HPDE6-E6E7 (cell line): ENCODE data around the gene MYH6.
A peak's percentile ranks its signal among the peaks of the same experiment; 100 is the strongest.

Source experiments
- DNase-seq: peaks from one replicate; pipeline ENCODE4 v3.0.0; 2011; ENCODE audit warnings: missing footprints; ENCODE audit errors: extremely low spot score

The MYH6 gene

DNA sequence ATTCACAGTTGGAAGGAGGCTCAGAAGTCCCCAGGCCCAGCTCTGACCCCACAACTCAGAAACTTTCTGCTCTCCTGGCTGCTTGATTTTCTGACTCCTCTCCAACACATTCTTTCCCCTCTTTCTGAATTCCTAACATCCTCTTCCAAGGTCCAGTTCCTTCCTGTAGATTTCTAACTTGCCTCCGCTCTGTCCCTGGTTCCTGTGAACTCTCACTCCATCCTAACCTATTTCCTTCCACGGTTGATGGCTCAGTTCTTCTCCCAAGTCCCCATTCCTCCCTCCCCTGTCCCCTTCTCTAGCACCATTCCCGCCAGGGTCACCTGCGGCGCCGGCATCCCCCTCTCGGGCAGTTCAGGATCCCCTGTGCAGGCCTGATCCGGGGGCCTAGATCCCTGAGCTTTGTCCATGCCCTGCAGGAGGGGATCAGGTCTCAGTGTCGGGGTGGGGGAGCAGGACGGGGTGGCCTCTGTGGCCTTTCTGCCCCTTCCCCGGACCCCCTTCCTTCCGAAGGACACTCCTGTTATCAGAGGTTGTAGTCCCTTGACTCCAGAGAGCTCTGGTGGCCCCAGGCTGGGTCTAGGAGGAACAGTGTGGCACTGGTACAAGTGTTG, 49.4 kb downstream of the MYH6 start:
- no peak for DNase-seq

DNA sequence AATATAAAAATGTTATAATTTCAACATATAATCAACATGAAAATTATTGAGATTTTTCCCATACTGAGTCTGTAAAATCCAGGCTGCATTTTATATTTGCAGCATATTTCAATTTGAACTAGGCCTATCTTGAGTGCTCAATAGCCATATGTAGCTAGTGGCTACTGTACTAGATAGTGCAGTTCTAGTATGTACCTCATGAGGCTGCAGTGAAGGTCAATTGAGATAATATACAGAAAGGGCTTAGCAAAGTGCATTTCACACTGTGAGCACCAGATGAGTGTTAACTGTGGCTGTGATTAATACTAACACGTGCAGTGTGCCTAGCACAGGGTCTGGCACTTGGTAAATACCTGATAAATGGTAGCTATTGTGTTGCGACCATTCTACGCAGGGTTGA, 50.0 kb downstream of the MYH6 start:
- DNase-seq, result no peak

DNA sequence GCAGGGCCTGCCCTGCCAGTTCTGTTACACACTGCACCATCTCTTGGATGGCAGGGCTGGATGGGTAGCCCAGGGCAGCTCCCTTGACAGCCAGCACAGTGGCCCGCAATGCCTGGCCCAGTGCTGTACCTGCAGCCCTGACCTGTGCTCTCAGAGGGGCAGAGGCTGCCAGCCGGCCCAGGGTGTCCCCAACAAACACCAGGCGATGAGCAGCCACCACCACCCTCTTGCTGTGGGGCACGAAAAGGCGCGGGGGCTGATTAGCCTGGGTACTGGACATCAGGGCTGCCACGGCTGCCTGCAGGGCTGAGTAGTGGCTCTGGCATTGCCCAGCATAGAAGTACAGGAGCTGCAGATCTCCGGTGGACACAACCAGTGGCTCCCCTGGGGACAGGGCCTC, 50.8 kb downstream of the MYH6 start:
- no peak for DNase-seq

DNA sequence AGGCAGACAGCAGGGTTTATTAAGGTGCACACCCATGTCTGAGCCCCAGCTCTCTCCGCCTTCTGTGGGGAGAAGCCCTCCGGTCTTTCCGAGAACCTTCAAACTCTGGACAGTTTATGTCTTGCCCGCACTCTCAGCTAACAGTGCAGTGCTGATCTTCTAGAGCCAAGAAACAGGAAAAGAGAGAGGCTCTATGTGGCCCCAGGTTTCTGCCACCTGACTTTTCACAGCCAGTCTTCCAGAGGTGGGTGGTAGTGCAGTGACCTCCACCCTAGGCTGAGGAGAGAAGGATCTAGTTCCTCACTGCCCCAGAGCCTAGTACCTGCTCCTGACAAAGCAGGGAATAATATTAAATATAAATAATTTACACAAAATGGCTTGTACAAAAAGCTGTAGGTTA, 51.4 kb downstream of the MYH6 start:
- no peak for DNase-seq

- DNase-seq, result no peak
Measured at GRCh38 chr14:23355871-23356435, 52.1 kb downstream of the MYH6 start.

DNA sequence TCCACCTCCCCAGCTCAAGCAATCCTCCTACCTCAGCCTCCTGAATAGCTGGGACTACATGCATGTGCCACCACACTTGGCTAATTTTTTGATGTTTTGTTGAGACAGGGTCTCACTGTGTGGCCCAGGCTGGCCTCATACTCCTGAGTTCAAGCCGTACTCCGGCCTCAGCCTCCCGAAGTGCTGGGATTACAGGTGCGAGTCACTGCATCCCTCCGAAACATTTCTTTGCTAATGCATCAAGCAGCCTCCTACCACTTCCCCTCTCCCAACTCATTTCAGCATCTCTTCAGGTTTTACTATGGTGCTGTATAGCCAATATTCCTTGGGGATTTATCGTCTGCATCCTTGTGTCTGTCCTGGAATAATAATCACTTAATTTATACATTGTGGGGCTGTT, 53.1 kb downstream of the MYH6 start:
- no peak for DNase-seq

DNA sequence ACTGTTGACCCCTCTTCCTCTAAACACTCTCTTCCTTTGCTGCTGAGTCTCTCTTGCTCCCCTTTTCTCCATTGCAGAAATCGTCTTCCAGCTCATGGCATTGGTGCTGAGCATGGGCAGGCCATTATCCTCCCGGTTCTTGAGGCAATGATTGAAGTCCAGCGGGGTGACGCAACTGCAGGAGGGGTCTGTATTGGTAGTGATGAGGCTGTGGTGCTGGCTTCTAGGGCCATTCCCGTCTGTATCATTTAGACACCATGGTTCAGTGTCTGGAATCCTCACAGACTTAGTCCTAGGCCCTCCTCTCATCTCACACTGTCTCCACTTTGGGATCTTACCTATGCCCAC, 54.7 kb downstream of the MYH6 start:
- DNase-seq, result no peak

DNA sequence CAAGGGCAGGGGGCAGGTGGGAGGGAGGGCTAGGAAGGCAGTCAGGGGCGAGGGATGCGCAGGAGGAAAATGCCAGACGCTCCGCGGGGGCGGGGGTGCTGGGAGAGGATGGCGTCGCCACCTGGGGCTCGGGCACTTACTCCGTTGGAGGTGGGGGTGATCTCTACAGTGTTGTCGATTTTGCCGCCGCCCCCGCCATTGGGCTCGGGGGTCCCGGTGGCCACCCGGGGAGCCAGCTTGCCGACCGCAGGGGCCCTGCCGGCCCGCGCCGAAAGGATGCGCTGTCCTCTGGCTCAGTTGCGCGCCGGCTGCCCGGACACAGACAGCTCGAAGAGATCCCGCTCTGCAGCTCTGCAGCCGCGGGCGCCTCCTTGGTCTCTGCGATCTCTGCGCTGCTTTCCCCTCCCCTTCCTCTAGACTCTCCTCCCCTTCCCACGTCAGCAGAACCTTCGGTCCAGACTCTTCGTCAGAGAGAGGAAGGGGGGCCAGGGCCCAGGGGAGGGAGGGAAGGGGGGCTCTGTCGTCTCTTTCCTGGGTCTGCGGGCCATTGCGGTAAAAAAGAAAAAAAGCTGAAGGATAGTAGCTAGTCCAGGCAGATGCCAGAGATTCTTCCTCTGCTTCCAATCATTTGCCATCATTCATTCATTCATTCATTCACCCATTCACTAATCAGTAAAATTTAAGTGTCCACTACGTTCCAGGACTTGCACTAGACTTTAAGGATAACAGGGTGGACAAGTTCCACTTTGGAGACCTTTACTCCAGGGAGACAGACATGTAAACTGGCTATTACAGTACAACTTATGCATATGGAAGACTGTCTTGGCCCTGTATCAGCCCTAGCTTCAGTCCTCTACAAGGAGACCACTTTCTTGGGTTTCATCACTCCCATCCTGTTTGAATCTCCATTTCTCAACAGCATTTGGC, 55.3 kb downstream of the MYH6 start, which contains the start of gene SLC22A17:
Gene SLC22A17, minus strand, starts transcription at position 382 of the 927 bp plus-strand sequence.
- peak; percentile 57 for DNase-seq

GRCh38 chr14:23351681-23352505, 56.2 kb downstream of the MYH6 start:
- DNase-seq, result no peak

- no peak for DNase-seq
Measured at GRCh38 chr14:23349156-23349845, 58.8 kb downstream of the MYH6 start.

DNA sequence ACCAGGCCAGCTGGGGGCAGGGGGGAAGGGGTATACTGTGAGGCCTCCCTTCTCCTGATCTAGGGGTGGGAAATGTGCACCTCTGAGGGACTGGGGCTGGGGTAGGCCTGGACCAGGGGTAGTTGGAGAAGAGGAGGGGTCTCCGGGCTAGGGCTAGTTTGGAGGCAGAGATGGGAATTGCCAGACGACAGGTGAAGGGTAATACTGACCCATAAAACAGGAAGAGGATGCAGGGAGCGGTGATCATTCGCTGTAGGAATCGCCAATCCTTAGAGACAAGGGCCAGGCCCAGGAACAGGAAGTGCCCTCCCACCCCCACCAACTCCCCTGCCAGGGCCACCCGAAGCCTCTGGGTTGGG, 59.8 kb downstream of the MYH6 start:
- DNase-seq, result no peak

- no peak for DNase-seq
Measured at GRCh38 chr14:23347406-23348296, 60.4 kb downstream of the MYH6 start.

DNA sequence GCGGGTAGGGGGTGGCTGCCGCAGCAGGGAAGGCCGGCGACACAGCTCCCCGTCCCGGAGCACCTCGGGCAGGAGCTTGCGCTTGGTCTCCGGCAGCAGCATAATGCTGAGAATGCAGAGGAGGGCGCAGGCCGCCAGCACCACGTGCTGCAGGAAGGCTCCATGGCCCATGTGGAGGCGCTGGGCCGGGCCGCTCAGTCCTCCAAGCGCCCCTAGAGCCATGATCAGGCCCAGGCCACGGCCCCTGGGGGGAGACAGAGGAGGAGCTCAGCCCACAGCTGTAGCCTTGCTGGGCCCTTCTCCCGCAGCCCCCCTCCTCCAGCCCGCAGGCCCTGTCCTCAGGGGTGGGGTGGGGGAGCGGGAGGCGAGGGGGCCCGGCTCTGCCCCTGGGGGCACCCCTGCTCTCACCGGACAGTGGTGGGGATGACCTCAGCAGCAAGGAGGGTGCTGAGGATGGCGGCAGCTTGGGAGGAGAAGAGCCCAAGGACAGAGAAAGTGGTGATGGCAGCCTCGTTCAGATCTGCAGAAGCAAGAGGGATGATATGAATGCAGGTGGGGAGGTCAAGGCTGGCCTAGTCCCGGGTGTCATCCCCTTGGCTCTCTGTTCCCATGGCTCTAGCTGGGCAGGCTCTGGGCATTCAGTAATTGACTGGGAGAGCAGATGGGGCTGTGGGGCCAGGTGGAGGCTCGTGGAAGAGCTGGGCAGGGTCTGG, 61.2 kb downstream of the MYH6 start:
- no peak for DNase-seq

DNA sequence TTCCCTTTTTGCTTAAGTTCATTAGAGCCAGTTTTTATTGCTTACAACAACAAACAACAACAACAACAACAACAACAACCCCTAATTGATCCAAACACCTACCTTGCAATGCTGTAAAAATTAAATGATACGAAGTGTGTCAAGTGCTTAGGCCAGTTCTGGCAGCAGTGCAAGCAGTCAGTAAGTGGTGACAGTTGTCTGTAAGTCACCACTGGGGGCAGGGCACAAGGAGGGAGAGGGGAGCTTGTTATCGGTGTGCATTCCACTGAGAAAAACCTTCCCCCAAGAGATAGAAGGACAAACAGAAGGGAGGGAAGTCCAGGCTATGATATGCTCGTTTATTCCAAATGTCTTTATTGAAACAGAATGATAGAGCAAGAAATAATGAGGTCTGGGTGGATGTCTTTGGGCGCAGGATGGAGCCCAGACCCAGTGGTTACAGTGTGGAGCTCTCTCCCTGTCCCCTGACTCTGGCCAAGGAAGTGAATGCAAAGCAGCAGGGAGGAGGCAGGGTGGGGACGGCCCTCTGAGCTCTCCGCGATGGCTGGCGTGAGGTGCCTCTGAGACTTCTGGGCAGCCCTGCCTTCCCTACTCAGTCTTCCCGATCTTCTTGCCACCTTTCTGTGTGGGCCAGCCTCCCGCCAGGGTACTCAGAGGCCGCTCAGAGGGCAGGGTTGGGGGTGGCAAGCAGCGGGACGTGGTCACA, 61.9 kb downstream of the MYH6 start:
- no peak for DNase-seq

DNA sequence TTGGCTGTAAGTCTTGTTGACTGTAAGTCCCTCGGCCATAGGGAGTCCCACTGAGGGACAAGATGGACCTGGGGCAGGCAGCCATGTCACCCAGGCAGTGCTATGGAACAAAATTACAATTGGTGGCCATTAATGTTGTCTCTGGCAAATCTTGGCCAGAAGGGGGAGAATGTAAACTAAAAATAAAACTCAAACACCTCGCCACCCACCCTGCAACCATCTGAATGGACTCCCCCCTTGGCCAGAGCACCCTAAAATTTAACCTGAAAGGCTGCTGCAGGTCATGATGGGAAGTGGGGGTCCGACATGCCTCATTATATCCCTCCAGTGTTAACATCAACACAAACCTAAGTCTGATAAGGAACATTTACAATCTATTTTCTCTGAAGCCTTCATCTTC, 63.6 kb downstream of the MYH6 start:
- DNase-seq, result no peak

DNA sequence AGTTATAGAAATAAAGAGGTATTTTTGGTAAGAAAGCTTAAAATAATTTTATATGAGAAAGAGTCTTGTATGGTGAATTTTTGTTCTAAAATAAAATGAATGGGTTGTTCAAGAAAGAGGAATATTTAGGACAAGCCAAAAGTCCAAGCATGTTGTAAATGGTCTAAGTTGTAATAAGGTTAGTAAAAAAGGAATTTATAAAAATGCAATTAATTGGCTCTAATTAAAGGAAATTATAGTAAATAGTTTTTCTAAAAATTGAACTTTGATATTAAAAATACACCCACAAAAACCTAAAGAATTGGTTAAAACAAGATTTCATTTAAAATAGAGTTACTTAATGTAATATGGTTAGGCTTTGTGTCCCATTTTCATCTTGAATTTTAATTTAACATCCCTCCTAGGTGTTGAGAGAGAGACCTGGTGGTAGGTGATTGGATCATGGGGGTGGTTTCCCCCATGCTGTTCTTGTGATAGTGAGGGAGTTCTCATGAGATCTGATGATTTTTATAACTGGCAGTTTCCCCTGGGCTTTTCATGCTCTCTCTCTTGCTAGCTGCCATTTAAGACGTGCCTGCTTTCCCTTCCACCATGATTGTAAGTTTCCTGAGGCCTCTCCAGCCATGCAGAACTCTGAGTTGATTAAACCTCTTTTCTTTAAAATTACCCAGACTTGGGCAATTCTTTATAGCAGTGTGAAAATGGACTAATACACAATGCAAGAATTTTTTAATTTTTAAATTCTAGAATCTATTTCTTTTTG, 68.4 kb downstream of the MYH6 start:
- no peak for DNase-seq

DNA sequence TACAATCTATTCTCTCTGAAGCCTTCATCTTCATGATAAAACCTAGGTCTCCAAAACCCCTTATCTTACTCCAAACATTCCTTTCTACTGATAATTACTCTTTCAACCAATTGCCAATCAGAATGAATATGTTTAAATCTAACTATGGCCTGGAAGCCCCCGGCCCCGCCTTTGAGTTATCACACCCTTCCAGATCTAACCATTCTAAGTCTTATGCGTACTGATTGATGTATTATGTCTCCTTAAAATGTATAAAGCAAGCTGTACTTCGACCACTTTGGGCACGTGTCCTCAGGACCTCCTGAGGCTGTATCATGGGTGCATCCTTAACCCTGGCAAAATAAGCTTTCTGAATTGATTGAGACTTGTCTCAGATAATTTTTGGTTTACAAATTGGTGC, 72.5 kb downstream of the MYH6 start:
- no peak for DNase-seq
